EL (cell line): ENCODE measurements around the gene FXYD6.
"Not testable (repeated sequence)": the region's sequence is repeated elsewhere in the genome, so short reads cannot be mapped to it uniquely, and the experiment has no call there.

ENCODE experiments used
- DNase-seq: peaks from one replicate; pipeline ENCODE4 v3.0.0-alpha.2; 2016

The FXYD6 gene

DNA sequence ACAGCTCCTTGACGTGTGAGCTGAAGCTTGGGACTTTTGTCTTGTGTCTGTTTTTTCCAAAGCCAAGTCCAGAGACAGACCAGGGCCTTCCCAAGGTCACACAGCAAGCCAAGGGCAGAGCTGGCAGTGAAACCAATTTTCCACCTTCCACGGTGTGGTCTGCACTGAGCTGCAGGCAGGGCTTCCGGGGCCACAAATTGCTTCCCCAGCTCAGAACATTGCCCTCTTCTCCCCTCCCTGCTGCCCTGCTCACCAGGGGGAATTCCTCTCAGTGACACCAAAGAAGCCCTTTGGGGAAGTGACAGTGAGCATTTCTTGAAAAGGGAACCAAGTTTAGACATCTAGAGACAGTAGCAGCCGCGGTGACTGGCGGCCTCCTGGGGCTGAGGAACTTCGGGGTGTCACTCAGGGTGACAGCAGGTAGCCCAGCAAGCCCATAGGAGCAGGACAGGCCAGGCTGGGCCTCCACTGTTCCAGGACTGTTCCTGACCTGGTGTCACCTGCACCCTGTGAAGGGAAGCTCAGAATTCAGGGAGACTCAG, 61.1 kb downstream of the FXYD6 start:
- DNase-seq, result no peak

DNA sequence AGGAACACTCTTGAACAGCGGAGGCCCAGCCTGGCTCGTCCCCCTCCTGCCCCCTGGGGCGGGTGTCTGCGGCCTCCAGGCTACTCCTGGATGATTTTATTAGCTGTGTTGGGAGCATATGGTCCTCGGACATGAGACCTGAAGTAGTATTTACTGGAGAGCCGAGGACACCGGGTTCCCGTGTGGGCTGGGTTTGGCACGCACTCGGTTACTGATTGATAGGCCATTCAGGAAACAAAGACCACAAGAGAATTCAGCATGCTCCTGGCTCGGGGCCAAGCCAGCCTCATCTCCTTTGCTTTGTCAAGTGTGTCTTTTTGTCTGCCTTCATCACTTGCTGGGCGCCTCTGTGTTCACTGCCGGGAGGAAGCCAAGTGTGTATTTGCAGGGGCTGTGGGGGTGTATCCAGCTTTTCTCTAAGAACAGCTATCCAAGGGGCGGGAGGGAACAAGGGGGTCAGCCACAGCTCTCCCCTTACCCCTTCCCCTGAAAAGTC, 61.6 kb downstream of the FXYD6 start:
- no peak for DNase-seq

DNA sequence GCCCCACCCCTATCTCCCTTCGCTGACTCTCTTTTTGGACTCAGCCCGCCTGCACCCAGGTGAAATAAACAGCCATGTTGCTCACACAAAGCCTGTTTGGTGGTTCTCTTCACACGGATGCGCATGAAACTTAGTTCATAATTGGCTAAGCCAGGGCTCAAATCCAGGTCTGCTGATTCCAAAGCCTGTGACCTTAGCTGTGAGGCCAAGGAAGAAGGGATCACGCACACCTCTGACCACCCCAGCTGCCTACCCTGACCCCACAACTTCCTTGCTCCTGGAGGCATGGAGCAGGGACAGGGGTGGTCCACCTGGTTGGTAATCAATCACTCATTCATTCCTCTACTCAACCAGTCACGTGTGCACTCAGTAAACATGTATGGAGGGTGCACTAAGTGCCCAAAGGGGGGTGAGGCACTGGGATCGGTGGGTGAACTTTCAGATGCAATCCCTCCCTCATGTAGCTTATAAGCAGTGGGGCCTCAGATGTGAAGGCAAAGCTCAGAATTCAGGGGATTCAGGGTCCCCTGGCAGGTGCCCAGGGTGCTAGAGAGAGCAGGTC, 62.2 kb downstream of the FXYD6 start:
- DNase-seq, result no peak

DNA sequence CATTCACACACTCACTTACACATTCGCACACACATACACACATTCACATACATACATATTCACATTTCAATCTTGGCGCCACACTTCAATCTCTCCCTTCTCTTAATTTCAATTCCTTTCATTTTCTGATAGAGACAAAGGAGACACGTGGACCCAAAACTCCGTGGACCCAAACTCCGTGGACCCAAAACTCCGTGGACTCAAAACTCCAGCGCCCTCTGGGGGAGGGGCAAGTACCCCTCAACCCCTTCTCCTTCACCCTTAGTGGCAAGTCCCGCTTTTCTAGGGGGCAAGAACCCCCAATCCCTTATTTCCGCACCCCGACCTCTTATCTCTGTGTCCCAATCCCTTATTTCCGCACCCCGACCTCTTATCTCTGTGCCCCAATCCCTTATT, 66.4 kb downstream of the FXYD6 start:
- not testable (repeated sequence) for DNase-seq

DNA sequence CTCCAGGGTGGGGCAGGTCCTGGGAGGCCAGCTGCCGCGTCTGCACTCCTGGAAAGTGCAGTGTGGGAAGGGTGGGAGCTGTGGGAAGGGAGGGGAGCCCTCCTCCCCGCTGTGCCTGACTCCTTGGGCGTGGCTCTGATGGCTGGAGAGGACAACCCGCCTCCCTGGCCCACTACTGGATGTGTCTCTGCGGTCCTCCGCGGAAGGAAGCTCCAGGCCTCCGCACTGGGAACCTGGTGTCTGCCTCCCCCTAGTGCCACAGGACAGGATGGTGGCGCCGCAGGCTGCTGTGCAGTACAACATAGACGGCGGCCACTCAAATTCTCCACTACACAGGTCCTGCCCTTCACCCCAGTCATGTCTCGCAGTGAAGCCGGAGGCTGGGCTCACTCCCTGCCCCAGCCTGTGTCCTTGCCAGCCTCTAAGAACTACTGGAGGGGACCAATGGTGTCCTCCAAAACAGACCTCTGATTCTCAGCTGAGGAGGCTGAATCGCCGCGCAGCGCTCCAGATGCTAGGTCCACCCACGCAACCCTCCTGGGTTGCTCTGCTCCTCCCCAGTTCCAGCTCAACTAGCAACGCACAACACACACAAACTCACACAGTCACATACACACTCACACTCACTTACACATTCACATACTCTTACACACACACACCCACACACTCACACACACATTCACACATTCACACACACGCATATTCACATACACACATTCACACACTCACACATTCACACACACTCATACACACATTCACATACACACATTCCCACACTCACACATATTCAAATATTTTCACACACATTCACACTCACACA, 67.0 kb downstream of the FXYD6 start:
- DNase-seq, result peak; percentile 40

DNA sequence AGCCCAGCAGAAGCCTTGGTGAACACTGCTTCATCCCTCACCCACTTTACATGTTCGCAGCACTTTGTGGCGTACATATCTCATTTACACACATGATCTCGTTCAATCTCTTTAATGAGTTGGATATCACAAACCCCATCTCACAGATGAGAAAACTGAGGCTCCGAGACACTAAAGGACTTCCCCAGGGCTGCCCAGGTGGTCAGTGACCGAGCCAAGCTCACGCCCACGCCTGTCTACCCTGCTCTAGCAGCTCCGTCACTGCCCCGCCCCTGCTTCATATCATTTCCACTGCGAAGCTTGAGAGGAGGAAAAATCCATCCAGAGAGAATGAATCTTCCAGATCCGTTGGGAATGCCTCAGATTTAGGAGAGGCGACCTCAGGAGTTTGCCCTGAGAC, 67.7 kb downstream of the FXYD6 start:
- no peak for DNase-seq

DNA sequence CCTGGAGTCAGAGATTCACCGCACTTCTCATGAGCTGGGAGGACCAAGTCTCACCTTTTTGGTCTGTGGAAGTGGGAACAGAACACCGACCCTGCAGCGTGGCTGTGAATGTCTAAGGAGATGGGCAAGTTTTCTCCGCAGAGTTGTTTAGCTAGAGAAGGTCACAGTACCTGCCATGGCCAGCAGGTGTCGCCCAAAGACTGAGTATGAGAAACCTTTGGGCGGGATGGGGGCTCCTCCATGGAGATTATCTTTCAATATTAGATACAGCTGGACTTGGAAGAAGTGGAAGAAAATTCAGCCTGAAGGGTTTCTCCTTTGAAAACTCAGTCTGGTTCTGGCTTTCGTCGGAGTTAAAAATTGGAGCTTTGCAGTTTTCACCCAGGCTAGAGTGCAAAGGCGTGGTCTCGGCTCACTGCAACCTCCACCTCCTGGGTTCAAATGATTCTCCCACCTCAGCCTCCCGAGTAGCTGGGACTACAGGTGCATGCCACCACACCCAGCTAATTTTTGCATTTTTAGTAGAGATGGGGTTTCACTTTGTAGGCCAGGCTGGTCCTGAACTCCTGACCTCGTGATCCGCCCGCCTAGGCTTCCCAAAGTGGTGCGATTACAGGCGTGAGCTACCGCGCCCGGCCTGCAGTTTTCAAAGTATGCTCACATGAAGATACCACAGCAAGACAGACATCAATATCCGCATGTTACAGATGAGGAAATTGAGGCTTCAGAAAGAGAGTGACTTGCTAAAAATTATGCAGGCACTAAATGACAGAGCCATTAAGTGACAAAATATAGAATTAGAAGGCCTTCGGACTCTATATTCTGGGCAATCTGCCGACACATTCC, 68.8 kb downstream of the FXYD6 start:
- peak; percentile 51 for DNase-seq

DNA sequence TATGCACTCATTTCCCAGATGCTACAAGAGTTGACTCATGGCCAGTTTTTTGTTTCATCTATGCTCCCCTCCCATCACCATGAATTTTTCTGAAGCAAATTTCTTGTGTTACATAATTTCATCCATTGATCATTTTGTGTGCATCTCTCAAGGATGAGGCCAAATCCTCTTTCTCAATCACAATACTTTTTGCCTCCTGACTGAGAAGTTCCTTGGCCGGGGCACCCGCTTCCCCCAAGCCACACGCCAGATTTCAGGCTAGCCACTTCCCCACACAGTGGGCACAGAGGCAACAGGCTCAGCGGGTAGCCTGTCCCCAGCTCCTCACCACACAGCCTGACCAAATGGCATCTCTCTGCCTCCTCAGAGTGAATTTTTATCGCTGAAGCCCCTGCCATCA, 69.6 kb downstream of the FXYD6 start:
- no peak for DNase-seq

DNA sequence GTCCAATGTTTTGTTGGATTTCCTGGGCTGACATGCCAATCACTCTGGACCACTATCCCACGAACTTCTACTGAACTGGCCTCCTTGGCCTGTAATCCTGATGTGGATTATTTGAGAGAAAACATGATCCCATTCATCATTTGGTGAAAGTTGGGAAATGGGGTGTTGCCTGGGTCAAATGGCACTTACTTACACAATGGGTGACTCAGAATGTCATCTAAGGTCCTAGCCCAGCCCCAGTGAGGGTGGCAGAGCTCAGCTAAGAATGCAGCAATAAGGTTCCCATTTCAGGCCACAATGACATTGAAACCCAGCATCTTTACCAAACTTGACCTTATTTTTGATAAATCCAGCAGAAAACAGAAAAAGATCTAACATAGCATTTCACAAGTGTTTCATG, 71.4 kb downstream of the FXYD6 start:
- no peak for DNase-seq

DNA sequence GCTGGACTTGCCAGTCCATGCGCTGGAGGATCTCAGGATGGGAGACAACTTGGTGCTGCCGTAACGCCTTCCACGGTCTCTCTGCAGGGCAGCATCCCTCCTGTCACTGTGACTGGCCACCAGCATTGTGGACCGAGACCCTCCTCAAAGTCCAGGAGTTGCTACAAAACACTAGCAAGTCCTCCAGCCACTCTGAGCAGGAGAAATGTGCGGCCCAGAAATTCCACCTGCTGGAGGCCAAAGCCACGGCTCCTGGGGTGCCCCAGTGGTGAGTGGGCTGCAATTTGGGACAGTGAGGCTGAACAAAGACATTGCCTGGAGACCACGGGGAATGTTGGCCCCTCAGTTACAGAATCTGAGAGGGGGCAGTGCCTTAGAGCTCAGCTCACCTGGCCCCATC, 72.6 kb downstream of the FXYD6 start:
- DNase-seq, result no peak

DNA sequence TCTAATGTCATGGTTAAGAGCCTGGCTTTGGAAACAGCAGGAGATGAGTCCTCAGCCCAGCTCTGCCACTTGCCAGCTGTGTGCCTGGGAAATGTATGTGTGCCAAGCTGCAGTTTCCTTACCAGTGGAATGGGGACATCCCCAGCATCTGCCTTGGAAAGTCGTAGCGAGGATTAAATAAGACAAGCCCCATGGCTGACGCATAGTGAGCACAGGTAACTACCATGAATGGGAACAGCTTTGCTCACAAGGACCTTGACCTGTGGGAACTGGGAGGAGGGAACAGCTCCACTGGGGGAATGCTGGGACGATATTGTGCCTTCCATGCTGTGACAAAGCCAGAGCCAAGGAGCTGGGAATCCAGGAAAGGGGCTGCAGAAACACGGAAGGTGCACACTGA, 76.8 kb downstream of the FXYD6 start:
- DNase-seq, result no peak

DNA sequence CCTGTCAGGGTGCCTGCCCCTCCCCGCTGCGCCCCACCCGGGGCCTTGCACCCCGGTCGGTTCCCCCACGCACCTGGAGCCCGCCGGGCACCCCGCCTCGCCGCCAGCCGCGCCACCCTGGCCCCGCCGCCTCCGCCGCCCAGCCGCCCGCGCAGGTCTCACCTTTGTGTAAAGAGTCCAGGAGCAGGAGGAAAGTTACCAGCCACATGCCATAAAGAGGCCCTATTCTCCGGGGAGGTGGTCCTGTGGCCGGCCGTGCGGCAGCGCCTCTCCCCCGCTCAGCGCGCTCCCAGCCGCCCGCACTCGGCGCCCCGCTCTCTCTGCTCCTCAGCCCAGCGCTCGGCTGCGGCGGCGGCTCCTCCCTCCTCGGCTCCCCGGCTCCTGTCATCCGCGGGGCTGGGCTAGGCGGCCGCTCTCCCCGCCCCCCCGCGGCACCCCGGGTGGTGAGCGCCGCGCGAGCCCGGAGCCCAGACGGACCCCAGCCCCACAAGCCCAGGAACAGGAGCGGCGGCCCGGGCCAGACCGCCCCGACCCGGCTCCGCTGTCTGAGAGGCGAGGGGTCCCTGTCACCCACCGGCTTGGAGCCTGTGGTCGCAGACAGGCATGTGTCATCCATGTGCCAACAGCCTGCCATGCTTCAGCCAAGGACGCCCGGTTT, 79.5 kb downstream of the FXYD6 start, which contains the start of gene DSCAML1:
Gene DSCAML1, minus strand, starts transcription at position 345 of the 658 bp plus-strand sequence. Its CDS starts 137 bp downstream, at position 208.
- no peak for DNase-seq

DNA sequence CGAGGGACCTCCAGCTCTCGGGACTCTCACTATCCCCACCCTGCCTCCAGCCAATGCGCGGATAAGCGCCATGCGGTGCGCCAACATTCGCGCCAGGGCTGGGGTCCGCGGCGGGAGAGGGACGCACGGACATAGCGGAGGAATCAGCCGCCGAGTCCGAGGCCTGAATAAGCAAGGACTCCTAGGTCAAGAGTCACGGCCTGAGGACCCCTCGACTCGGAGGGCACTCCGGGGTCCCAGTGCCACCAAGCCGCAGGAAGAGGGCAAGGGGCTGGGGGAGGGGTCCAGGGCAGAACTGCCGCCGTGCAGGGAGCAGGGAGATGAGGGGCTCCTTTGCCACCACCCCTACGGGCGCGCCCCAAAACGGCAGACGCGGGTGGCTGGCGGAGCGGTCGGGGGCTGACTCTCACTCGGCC, 80.0 kb downstream of the FXYD6 start:
- DNase-seq, result no peak

DNA sequence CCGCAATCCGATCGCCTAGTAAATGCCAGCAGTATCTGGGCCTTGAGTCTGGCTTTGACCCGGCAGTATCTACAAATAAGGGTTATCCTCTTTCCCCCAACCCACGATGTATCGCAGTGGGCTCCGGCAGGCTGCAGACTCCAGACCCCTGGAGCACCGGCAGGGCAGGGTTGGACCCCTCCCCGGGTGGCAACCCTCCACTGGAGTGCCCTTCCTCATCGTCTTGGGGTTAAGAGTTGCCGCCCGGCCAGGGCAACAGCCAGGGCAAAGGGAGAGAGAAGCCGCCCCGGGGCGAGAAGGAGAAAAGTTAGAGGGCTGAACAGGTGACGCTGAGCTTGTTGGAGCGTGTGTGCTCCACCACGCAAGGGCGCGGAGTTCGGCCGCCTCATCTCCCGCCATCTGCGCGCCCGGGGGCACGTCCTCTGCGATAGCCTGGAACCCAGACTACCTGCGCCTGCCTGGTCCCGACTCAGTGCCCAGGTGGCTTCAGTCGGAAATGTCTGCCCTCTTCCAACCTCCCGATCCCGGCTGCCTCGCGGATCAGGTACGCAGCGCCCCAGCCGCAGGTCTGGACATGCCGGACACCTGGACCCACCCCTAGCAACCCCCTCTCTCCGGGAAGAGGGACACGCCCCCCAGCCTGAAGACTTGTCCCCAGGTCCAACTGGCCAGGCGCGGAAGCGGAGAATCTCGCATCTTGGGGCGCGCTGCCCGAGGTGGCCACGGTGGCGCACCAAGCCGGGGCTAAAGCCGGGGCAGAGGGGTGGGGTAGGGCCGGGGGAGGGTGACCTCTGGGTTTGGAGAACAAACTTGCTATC, 80.6 kb downstream of the FXYD6 start:
- DNase-seq, result no peak

DNA sequence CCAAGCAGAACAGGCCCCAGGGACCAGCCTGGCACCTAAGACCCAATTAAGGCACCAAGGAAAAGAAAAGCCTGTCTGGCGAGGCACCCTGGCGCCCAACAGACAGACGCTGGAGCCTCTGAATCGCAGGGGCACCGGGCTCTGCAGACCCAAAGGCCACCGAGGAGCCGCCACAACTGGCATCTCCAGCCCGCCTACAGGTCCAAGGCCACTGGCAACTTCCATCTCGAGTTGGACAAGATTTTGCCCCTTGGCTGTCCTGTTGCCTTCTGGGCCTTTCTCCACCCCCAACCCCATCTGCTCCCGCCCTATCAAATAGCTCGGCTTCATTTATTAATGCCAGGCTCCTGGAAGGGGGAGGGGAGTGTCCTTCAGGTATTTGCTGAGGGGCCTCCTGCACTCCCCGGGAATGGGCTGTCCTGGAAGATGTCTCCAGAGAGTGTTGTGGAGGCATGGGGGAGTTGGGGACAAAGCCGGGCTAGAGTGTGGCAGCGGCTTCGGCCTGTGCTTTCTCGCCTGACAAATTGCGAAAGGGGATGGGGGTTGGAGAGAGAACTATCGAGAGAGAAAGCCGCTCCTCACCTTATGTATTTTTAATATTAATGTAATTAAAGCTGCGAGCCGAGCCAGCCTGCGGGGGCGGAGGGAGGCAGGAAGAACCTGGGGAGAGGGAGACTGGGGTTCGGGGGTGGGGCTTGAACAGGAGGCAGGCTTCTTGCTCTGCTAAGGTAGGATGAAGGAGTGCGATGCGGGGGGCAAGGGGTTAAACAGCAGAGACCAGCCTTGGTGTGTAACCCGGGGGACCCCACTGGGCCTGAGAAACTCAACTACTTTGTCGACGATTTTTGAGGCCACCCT, 81.5 kb downstream of the FXYD6 start:
- DNase-seq, result no peak

DNA sequence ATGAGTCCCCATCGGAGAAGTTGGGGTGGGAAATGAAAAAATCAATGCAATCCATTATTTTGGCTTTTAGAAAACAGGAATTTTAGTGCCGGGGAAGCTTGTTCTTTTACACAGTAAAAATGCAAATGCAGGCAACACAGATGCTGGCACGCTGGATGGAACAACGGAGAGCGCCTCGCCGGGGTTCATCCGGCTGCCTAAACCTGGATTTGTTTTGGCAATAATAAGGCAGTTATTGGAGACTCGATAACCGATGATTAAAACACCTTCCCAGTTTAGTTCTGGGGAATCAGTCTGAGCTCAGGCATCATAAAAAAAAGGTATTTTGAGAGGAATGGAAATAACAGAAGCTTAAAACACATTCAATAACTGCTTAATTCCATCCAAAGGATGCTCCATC, 82.3 kb downstream of the FXYD6 start:
- no peak for DNase-seq

DNA sequence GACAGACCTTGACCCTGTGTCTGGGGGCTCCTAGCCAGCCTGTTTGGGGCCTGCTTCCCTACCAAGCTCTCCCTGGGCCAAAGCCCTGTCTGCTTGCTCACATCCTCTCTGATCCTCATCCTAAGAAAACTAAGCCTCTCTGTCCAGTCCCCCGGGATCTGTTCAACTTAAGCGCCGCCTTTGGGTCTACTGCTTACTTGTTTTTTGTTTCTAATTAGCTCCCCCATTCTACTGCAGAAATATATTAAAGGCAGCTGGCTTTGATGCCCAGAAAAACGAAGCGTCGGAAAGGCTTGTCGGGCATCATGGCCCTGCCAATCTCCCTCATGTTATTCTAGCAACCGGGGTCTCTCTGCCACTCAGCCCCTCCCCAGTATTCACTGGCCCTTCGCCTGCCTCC, 82.9 kb downstream of the FXYD6 start:
- no peak for DNase-seq

DNA sequence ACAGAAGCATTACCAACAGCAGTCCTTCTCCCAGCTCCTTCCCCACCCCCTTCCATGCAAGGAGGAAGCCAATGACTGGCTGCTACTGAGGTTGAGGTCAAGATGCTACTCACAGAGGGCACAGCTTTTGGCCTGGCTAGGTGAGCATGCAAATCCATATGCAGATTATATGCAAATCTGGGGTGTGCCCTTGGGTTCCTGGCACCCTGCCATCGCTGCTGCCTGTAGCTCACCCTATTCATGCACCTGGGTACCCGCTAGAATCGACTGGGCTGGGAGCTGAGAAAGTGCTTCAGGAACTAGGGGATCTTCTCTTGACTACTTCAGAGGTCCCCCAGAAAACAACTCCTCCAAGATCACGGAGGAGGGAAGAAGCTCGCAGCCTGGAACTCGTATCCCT, 83.5 kb downstream of the FXYD6 start:
- DNase-seq, result no peak

DNA sequence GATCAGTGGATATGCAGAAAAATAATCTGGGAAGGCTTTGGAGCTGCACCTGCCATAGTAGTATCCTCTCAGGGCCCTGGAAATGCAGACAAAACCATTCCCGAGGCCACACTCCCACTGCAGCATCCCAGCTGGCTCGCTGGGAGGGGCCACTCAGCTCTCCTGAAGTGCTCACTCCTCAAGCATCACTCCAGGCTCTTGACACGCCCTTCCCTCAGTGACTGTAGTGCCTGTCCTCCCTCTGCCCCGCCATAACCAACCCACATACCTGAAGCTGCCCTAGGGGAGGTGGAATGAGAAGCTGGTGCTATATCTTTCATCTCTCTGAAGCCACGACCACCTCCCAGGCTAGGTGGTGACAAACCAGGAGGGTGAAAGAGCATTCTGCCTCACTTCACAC, 84.2 kb downstream of the FXYD6 start:
- no peak for DNase-seq

DNA sequence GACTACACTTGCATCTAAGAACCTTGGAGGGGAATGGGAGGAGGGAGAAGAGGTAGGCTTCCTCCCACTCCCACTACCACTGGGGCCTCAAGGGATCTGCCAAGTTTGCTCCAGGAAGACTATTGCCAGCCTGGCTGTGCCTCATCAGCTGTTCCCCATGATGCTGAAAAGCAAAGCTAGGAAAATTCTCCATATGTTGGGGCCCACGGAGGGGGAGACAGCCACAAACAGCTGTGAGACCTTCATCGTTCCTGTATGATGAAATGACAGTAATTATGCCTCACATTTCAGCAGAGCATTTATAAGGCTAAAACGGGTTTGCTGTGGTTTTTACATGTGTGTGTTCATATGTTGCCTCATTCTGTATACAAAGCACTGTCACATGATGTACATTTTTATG, 86.2 kb downstream of the FXYD6 start:
- DNase-seq, result no peak

DNA sequence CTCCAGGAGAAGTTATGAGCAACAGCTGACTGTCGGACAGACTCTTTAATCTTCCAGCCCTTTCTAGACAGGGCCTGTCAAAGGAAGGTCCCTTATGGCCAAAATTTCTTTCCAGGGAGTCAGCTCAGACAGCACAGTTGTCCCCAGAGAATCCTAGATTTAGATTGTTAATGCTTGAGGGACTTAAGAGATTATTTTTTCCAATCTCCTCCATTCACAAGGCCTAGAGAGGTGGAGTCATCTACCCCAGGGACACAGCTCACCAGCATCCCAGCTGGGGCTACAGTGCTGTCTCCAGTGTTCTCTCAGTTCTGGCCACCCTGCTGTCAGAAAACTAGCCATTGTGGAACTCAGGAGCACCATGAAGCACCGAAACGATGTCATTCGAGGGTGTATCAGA, 87.2 kb downstream of the FXYD6 start:
- no peak for DNase-seq
